Fibroblast of skin of abdomen (primary cell): ENCODE data around the gene NDUFS8.

Experiments
- DNase-seq: peaks from one replicate; pipeline ENCODE4 v3.0.0-alpha.2; 2013

NDUFS8 gene

DNA sequence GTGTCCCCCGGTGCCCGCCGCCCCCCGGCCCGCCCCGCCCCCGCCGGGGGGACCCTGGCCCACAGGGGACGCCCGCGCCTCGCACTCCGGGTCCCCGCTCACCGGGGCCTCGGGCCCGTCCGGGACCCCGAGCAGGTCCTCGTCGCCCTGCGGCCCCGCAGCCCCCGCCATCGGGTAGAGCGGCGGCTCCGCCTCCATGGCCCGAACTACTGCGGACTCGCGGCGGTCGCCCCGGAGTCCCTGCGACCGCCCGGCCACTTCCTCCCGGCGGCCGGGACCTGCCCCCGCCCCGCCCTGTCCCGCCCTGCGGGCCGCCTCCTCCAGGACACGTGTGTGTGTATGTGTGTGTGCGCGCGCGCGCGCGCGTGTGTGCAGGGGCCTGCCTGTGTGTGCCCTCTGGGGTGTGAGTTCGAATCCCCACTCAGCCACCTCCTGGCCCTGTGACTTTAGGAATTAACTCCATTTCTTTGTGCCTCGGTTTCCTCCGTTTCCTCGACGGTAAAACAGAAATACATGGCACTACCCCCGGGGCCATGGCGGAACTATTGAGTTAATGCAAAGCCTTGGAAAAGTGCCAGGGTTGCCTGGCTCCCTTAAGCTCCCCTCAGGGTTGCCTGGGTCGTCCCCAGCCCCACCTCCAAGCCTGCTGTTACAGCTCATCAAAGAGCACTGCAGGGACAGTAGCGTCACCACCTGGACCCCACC lies 26.5 kb upstream of the NDUFS8 start, which contains the start of gene UNC93B1:
Gene UNC93B1 (minus strand): TSS at position 252 of the 705 bp plus-strand sequence. CDS start 54 bp downstream, at position 198.
- peak; percentile 78 for DNase-seq

DNA sequence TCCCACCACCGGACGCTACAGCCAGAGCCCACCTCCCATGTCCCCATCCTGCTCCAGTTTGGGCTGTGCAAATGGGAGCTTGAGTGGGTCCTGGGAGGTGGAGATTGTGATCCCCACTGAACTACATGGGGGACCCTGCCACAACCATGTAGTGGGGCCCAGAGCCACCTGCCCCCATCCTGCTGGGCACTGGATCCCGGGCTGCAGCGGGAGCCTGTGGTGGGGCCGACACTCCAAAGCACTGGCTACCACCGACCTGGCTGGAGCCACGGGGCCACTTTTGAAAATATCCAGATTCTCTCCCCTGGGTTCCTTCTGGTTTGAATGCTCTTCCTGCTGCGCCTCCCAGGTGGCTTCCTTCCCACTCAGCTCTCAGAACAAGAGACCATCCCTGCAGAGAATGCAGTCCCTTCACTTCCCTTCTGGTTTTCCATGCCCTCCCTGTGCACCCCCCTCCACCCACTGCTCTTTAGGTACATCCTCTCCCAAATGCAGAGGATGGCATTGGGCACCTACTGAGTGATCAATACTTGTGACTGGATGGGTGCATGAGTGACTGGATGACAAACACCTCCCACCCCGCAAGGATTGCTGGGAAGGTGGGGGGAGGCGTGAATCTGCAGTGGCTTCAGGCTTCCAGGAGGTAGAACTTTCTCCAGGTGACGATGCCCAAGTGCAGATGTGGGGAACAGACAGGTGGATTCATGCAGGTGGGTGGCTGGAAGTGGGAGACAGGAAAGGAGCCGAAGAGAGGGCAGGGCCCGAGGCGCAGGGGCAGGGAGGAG lies 25.7 kb upstream of the NDUFS8 start:
- DNase-seq, result no peak

DNA sequence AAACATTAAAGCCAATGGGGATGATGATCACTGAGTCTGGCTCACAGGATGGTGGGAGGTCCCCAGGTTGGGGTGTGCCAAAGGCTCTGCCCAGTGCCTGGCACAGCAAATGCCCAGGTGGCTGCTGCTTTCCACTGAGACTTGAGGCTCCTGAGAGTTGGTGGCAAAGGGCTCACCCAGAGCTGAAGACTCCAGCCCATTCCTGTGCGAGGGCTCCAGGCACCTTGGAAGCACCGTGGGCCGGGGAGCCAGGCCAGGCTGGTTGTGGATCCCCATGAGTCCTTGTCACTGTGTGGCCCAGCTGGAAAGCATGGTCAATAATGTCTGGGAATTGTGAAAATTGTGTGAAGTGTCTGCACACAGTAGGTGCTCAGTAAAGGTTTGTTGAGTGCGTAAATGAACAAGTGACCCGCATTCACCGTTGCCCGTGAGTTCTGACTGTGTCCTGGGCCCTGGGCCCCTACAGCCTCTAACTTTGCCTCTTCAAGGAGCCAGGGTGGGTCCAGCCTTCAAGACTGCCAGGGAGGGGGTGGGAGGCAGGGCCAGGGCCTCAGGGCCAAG lies 23.8 kb upstream of the NDUFS8 start:
- DNase-seq, result no peak

DNA sequence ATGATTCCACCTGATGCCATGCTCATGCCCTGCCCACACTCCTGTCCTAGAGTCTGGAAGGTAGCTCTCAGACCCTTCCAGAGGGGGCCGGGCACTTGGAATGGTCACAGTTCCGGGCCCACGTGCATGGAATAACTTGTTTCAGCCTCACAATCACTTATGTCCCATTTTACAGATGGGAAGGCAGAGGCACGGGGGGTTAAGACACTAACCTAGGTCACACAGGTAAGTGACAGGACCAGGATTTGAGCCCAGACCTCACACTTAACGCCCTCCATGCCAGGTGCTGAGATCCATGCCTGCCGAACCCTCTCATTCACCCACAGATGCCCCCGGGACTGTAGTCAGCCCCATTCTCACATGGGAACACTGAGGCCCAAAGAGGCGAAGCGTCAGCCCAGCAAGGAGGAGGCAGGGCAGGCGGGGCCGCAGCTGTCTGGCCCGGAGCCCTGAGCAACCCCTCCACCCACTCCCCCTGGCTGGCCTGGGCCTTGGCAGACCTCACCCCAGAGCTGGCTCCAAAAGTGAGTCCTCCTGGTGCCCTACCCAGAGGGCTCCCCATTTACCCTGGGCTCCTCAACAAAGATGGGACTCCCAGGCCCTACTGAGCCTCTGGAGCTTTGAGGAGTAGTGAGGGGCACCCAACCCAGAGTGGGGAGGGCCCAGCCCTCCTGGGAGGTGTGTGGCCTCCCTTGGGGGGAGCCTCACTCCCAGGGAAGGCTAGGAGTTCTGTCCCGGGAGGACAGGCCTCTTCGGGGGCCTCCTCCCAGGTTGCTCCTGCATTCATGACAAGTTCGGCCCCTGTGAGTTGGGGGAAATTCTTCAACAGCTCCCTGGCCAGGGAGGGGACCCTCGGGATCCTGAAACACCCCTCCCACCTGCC lies 22.7 kb upstream of the NDUFS8 start:
- no peak for DNase-seq

DNA sequence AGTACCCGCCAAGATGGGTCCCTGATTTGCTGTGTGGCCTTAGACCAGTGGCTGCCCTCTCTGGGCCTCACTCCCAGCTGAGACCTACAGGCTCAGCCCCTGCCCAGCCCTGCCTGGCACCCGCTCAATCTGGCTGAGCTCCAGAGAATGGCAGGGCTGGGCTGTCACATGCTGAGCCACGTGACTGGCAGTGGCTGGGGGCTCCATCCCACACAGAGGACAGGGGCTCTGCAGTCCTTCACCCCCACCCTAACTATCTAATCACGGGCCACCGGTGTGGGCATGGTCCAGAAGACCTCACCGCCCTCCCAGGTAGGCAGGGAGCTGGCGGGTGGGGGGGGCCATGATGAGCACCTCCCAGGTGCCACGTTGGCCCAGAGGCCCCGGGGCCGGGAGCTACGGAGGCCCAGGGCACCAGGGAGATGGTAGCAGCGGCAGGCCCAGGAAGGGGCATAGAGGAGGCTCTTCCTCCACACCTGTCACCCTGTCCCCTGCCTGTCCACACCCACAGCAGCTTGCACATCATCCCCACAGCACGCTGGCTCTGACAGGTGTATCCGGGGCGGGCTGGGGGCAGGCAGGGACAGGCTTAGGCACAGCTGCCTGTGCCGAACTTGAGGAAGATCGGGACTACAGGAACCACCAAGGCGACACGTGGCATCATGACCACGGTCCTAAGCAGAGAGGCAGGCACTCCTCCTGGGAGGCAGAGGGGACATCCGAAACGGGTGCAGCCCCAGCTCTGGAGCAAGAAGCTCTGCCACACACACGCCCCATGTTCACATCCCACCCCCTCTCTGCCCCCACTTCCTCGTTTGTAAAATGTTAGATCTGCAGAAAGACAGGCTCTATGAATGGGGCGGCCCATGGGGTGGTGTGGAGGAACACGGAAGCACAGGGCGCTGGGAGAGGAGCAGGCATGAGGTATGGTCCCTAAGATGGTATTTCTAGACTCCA lies 21.8 kb upstream of the NDUFS8 start:
- DNase-seq, result no peak

DNA sequence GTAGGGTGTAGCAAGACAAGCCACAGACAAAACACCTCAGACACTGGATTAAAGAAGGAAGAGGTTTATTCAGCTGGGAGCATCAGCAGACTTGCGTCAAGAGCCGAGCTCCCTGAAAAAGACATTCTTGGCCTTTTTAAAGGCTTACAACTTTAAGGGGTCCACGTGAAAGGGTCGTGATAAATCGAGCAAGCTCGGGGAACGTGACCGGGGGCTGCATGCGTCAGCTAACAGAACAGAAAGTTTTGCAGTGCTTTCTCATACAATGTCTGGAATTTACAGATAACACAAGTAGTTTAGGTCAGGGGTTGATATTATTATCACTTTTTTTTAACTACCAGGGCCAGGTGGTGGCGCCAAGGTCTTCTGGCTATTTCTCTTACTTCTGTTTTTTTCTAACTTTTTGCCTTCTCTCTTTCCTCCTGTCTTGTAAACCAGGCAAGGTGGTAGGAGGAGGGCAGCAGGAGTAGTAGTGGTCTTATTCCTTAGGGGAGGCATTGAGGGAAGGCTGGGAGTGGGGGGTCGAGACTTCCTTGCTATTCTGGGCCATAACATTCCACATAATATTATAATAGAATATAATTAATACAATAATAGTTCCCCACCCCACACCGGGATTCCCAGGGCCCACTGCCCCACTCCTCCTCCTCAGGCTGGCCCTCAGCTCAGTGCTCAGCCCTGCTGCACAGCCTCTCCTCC lies 20.9 kb upstream of the NDUFS8 start:
- DNase-seq, result peak; percentile 44

DNA sequence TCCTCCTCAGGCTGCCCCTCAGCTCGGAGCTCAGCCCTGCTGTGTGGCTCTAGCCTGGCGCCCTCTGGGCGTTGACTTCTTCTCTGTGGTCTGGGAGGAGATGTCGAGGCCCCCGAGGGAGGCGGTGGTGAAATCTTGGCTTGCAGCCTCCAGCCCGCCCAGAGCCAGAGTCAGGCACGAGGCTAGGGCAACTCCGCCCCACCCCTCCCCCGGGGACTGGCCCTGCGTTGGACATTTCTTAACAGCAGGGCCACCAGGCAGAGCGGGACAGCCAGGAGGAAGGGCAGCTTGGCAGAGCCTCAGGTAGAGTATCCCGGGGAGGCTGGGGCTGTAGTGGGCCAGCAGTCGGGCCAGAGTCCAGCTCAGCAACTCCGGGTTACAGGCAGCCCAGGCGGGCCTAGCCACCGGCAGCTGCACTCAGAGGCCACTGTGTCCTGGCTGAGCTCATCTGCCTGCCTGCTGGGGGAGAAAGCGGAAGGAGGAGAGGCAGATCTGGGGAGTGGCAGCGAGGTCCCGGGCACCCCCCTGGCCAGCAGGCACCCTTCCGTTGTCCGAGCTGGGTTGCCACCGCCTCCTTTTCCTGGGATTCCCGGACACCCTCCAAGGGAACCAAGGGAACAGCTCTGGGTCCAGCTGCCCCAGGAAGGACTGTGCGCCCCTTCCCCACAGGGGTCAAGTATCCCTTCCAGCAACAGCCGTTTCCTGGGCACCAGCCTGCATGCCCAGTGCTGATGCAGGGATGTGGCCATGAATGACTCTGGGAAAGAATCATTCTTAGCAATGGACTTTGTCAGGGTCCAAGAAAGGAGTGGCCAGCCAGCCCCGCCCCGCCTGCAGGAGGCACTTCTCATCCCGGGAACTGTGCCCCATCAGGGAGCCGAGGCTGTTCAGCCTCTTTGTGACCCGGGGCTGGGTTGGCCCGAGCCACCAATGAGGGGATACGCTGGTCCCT lies 20.1 kb upstream of the NDUFS8 start, which contains the start of gene ALDH3B1:
Gene ALDH3B1 (plus strand): TSS at position 238 of the 952 bp plus-strand sequence. CDS start 4,971 bp downstream, outside the sequence.
- DNase-seq, result peak; percentile 70

DNA sequence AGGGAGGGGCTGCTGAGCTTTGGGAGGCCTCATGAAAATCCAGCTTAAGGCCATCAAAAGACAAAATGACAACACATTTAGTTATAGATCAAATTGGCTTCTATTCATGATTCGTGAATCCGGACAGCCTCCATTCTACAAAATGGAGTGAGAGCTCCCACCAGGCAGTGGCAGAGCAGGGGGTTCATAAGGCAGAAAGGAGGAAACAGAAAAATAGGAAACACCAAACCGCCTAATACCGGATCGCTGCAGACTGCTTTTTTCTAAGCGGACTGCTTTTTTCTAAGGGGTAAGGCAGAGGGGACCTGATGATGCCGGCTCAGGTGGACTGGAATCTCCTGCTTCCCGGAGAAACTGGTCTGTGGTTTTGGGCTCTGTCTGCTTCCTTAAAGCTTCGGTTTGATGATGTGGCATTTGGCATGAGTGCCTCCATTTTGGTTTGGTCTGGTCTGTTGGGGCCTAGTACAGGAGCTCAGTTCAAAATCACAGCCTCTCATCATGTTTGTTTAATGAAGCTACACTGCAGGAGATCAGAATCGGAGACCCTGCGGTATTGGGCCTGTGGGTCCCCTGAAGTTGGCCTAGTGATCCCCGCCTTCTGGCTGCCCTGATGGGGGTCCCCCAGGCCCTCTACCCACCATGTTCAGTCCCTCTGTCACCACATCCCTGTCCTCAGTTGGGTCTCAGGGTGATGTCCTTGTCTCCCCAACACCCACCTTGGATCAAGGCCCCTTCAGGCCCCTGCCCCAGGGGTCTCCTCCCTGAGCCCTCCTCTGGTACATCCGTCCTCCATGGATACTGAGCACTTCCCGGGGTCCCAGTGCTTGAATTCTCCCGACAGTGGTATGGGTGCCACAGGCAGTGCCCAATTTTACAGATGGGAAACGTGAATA lies 19.2 kb upstream of the NDUFS8 start:
- no peak for DNase-seq

- DNase-seq, result no peak
Observed at GRCh38 chr11:68012044-68012842, 18.2 kb upstream of the NDUFS8 start.

DNA sequence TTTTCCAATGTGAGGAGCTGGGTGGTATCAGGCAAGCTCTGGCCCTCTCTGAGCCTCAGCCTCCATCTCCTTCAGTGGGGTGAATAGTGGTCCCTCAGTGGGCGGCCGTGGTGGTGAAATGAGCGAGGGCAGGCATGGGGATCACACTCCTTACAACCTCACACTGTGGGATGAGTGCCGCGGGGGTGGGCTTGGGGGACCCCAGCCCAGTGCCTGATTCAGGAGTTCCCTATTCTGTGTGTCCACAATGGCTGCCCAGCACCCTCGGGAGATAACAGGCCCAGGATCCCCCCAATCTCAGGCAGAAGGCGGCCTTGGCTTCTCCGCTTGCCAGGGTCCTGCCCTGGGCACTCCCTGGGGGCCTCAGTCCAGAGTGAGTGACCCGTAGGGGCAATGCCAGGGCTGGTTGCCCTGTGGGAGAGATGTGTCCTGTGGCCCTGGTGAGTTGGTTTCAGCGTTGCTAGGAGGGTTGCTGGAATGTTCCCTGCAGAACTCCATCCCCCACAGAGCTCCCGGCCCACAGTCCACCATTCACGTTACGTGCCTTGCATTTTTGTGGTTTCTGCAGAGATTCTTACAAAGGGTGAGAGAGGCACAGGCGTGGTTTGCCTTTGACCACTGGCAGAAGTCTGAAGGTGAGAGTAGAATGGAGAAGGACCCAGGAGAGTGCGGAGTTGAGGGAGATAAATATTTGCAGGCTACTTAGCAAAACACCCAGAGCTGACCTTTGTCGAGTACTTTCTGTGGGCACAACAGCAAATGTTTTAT lies 17.5 kb upstream of the NDUFS8 start:
- DNase-seq, result peak; percentile 96

DNA sequence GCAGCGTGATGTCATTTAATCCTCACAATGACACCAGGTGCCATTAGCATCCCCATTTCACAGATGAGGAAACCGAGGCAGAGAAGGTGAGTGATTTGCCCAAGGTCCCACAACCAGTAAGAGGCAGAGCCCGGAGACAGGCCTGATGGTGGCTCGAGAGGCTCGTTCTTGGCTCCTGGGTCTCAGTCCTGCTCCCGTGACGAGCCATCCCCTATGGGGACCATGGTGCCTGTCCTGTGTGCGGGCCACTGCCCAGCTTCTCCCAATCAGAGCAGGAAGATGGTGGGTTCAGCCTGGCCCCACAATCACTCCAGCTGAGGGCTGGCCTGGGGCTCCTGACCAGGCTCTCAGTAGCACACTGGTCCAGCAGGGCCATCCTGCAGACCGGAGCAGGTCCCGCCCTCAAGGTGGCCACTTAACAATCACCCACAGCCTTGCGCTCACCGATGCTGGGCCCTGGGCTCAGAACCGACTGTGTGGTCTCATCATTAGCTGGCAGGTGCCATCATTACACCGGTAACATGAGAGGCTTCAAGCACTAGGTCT lies 16.8 kb upstream of the NDUFS8 start:
- no peak for DNase-seq

- DNase-seq, result peak; percentile 44
Observed at GRCh38 chr11:68014157-68014946, 16.1 kb upstream of the NDUFS8 start.

- no peak for DNase-seq
Observed at GRCh38 chr11:68014947-68015447, 15.5 kb upstream of the NDUFS8 start.

DNA sequence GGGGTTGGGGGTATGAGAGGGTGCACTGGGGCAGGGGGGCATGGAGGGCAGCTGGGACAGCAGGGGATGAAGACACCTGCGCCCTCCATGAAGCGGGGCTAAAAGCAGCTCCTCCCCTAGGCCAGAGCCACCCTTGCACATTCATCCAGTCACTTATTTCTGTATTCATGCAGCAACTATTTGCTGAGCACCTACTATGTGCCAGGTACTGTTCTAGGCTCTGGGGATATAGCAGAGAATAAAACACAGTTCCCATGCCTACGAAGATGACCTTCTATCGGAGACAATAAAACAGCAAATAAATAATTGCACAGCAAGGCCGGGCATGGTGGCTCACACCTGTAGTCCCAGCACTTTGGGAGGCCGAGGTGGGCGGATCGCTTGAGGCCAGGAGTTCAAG lies 15.0 kb upstream of the NDUFS8 start:
- DNase-seq, result no peak
